Measurements from ENCODE around the gene SPEG.

The SPEG gene

DNA sequence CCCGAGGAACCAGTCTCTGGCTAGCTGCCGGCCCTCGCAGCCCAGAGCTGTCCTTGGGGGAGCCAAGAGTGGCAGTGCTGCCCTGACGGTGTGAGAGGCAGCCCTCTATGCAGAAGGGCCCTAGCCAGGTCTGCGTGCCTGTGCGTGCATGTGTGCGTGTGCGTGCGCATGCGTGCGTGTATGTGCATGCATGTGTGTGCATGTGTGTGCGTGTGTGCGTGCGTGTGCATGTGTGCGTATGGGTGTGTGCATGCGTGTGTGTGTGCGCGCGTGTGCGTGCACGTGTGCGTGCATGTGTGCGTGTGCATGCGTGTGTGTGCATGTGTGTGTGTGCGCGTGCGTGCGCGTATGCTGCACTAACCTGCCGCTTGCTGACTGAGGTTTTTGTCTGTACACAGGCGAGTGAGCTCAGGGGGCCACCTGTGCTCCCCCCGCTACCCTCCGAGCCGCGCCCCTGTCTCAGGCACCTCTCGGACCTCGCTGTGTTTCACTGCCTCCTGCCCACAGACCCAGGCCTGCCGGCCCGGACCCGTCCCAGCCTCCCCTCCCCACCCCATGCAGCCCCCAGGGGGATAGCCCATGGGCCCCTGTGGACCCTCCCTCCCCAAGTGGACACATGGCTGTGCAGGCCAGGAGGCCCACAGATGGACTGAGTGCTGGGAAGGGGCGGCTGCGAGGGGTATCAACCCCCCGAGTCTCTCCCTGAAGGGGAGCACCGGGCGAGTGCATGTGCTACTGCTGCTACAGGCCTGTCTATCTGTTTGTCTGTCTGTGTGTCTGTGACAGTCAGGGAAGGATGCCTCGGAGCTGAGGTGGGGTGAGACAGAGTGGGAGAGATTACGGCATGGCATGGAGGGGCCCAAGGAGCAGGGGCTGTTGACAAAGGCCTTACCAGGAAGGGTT lies 31.3 kb downstream of the SPEG start:
- no peak for FAIRE-seq

DNA sequence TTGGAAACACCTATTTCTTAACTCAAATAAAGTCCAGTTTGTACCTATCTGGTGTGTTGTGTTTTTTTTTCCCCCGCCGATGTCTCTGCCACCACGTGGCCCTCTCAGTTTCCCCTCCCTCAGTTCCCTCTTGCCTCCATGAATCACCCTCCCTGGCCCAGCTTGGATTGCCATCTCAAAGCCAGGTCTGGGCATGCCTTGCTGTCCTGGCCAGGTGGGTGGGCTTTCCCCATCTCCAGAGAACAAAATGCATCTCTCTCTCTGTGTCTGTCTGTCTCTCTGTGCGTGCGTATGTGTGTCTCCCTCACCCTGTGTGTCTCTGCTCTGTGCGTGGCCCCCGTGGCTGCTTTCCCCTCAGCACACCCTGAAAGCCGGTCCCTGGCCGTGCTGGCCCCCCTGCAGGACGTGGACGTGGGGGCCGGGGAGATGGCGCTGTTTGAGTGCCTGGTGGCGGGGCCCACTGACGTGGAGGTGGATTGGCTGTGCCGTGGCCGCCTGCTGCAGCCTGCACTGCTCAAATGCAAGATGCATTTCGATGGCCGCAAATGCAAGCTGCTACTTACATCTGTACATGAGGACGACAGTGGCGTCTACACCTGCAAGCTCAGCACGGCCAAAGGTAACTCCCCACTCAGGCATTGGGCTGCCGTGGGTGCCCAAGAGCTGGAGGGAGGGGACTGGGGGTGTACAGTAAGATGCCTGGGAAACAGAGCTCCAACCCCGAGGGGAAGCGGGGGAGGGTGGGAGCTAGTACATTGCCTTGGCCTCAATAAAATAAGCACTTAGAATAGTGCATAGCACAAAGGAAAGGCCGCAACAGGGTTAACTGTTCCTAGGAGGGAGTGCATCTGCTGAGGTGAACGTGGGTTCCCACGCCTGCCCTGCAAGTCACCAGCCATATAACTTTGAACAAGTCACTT lies 32.4 kb downstream of the SPEG start:
- no peak for FAIRE-seq

DNA sequence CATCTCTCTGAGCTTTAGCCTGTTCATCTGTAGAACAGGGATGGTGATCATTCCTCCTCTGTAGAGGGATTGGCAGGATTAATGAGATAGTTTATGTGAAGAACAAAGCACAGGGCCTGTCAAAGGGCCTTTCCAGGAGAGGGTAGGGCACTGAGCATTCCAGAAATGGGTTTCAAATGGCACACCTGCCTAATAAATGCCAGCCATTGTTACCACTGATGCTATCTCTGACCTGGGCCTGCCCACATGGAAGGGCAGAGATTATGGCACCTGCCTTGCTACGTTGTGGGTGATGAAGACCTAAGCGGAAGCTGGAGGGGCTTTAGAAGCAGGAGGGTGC lies 33.1 kb downstream of the SPEG start:
- FAIRE-seq: no peak

DNA sequence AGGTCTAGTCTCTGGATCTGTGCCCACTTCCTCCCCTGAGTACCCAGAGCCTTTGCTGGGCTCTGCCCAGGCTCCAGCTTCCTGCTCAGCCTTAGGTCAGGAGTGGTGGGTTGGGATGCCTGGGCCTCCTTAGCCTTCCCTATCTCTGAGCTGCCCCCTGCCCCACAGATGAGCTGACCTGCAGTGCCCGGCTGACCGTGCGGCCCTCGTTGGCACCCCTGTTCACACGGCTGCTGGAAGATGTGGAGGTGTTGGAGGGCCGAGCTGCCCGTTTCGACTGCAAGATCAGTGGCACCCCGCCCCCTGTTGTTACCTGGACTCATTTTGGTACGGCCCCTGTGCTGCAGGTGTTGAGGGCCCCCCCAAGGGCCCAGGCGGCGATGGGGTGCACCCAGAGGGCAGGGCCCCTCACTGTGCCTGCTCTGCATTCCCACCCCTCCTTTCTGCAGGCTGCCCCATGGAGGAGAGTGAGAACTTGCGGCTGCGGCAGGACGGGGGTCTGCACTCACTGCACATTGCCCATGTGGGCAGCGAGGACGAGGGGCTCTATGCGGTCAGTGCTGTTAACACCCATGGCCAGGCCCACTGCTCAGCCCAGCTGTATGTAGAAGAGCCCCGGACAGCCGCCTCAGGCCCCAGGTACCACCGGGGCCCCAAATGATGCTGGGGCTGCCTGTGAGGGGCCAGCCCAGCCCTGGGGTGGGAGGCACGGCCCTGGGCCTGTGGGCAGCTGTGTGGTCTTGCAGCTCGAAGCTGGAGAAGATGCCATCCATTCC lies 34.0 kb downstream of the SPEG start:
- no peak for FAIRE-seq

DNA sequence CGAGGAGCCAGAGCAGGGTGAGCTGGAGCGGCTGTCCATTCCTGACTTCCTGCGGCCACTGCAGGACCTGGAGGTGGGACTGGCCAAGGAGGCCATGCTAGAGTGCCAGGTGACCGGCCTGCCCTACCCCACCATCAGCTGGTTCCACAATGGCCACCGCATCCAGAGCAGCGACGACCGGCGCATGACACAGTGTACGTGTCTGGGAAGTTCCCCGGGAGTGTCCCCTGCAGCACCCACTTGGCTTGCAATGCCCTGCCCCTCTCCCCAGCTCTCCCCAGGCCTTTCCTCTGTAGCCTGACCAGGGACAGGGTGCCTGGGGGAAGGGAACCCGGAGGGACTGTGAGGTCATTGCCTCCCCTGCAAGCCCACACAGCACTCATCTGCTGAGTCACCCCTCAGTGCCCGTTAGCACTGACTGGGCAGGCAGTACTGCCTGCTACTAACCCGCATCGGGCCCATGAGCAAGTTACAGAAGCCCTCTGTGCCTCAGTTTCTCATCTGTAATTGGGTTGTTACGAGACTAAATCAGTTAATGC lies 34.6 kb downstream of the SPEG start:
- no peak for FAIRE-seq

DNA sequence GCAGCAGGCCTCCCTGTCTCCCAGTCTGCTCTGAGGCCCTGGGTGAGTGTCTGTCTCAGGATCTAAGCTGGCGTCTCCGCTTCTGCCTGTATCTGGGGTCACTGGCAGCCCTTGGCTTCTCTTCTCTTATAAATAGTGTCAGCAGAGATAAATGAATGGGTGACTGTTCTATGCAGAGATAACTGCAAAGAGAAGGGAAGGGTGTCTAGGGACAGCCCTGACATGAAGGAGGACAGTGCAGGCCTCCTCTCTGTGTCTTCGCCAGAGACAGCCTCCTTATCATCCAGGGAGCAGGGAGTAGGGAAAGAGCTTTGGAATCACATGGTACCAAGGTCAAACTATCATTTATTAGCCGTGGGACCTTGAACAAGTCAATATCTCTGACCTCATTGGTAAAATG lies 35.8 kb downstream of the SPEG start:
- no peak for FAIRE-seq

DNA sequence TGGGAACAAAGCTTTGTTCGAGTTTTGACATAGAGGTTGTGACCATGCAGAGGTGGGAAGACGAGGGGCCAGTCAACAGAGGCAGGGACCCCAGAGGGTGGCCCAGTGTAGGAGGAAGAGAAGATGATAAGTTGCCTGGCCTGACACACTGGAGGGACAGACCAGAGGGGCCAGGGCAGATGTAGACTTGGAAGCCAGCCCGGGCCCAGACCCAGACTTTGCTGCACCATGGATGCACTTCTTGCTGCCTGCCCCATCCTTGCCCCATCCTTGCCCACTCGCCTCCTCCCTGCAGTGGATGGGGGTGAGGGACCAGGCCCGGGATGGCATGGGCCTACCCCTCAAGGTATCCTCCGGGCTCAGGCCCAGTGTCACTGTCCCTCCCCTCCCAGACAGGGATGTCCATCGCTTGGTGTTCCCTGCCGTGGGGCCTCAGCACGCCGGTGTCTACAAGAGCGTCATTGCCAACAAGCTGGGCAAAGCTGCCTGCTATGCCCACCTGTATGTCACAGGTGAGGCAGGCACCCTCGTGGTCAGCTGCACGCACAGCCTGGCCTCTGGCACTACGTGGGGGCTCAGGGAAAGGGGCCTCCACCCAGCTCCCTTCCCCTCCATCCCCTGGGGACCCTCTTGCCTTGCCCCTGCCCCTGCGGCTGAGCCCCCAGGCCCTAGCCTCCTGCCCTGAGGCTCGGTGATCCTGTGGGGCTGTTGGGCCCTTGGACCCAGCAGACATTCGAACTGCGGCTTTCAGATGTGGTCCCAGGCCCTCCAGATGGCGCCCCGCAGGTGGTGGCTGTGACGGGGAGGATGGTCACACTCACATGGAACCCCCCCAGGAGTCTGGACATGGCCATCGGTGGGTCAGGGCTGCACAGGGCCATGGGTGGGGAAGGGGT lies 37.1 kb downstream of the SPEG start:
- FAIRE-seq: no peak

DNA sequence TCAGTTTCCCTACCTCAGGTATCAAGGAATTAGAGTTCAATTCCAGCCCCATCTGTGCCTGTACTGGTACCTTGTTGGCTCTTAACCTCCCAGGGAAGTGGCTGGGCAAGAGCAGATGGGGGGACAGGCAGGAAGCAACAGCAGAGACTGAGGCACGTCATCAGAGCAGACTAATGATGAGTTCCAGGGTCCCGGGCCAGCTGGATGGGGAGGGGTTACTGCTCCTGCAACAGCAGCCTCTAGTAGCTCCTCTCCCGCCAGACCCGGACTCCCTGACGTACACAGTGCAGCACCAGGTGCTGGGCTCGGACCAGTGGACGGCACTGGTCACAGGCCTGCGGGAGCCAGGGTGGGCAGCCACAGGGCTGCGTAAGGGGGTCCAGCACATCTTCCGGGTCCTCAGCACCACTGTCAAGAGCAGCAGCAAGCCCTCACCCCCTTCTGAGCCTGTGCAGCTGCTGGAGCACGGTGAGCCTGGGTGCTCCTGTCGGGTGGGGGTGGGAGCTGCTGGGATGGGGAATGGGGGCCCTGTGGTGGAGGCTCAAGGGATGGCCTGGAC lies 38.1 kb downstream of the SPEG start:
- FAIRE-seq: no peak

DNA sequence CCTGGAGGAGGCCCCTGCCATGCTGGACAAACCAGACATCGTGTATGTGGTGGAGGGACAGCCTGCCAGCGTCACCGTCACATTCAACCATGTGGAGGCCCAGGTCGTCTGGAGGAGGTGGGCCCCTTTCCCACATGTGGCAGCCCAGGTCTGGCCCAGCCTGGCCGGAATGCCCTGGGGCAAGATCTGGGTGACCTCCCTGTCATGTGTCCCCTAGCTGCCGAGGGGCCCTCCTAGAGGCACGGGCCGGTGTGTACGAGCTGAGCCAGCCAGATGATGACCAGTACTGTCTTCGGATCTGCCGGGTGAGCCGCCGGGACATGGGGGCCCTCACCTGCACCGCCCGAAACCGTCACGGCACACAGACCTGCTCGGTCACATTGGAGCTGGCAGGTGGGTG lies 38.9 kb downstream of the SPEG start:
- FAIRE-seq: no peak

DNA sequence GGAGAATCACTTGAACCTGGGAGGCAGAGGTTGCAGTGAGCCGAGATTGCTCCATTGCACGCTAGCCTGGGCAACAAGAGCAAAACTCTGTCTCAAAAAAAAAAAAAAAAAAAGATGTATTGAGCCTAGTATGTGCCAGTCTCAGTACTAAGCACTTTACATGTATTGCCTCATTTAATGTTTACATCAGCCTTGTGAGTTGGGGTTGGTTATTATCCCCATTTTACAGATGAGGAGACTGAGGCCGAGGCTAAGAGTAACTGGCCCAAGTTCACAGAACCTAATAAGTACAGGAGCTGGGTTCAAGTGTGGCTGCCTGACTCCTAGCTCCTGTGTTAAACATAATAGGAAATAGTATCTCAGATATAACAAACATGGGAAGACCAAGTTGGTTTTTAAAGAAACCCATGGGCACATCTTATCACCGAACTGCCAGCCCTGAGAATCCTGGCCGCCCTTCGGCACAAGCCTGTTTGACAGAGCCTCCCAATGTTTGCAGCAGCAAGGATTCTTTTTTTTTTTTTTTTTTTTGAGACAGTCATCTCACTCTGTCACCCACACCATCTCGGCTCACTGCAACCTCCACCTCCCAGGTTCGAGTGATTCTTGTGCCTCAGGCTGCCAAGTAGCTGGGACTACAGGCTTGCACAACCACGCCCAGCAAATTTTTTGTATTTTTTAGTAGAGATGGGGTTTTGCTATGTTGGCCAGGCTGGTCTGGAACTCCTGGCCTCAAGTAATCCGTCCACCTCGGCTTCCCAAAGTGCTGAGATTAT lies 39.8 kb downstream of the SPEG start:
- no peak for FAIRE-seq

DNA sequence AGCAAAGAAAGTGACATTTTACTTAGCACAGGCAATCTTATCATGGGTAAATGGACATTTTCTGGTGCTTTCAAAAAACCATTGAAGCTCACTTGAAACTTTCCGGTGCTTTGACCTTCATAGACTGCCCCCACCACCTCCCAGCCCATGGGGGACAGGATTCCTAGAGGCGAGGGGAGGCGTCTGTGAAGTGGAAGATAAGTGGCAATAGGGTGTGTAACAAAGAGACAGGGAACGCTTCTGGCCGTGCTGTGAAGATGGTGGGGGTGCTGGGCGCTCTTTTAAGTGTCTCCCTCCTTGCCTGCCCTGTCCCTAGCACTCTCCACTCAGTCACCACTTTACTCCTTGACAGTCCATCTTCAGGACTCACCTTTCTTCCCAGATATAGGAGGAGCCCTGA lies 40.6 kb downstream of the SPEG start:
- FAIRE-seq: no peak

DNA sequence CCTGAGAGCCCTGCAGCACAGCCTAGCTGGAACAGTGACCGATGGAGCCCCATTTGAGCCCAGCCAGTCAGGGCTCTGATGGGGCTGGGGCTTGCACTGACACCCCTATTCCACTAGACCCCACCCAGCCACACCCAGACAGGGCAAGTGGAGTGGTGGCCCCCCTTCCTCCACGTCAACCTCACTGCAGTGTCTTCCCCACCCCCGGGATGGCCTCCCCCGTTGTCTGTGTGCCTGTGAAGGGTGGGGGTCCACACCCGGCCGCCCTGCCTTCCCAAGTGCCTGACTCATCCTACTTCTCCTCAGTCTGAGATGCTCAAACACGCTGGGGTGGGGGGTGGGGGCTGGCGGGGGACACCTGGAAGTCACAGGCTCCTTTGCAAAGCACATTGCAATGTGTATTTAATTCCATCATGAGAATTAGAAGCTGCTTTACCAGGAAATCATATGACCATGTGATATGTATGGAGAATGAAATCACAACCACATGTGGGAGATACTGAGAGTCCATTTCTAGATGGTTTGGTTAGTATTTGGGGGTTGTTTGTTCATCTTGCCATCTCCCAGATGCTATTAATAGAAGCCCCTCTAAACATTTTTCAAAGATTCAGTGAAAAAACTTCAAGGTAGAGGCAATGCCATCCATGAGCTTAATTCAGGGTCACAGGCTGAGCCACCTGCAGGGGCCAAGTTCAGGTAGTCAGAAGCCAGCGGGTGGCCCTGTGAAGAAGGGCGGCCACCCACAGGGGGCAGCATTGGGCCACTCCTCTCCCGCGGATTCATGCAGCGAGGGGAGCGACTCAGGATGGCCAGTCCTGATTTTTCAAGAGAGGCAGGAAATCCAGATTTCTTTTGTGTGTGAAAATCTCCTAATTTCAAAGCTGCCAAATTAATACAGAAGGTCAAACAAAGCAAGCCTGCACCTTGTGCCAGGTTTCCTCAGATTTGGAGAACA lies 41.3 kb downstream of the SPEG start:
- no peak for FAIRE-seq

DNA sequence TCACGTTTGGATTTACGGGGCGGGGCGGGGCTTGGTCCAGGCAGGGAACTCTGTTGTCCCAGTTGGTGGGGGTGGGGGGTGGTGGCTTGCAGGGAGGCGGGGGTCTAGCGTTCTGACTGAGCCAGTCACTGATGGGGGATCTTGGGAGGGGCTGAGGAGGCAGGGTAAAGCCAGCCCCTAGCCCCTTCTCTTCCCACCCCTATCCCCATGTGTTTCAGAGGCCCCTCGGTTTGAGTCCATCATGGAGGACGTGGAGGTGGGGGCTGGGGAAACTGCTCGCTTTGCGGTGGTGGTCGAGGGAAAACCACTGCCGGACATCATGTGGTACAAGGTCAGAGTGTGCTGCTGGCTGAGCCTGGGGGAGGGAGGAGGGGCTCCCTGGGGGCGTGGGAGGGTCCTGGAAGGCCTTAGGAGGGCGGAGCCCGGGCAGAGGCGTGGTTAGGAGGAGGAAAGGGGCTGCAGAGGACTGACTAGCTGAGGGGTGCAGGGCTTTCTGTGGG lies 42.1 kb downstream of the SPEG start:
- FAIRE-seq: no peak

DNA sequence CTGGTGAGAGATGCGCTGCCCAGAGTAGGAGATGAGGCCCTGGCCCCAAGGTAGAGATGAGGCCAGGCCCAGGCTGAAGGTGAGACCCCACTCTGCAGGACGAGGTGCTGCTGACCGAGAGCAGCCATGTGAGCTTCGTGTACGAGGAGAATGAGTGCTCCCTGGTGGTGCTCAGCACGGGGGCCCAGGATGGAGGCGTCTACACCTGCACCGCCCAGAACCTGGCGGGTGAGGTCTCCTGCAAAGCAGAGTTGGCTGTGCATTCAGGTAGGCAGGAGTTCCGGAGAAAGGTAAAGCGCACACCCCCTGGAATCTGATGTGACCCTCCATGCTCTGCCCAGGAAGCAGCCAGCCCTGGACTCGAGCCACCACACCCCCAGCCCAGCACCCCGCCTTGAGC lies 42.5 kb downstream of the SPEG start:
- FAIRE-seq: no peak

DNA sequence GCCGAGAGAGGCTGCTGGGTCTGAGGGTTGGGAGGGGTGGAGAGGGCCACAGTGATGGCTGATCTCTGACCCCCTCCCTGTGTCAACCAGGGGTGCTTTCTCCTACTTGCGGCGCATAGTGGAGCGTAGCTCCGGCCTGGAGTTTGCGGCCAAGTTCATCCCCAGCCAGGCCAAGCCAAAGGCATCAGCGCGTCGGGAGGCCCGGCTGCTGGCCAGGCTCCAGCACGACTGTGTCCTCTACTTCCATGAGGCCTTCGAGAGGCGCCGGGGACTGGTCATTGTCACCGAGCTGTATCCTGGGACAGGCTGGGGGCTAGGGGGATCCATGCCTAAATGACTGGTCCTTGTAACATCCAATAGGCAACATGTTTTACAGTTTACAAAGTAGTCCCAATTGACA lies 43.2 kb downstream of the SPEG start:
- FAIRE-seq: no peak

DNA sequence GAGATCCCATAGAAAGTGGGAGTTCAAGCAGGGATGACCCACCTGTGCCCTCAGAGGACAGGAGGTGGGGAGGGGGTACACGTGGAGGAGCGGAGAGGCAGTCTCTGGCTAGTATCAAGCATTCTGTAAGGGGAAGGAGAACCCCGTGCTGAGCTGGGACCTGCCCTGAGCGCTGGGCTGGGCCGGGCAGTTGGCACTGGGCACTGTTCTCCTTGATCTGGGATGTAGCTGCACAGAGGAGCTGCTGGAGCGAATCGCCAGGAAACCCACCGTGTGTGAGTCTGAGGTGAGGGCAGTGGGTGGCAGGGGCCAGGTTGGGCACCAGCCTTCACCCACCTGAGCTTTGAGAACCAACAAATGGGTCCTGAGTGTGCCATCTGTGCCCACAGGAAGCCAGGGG lies 44.3 kb downstream of the SPEG start:
- FAIRE-seq: no peak

DNA sequence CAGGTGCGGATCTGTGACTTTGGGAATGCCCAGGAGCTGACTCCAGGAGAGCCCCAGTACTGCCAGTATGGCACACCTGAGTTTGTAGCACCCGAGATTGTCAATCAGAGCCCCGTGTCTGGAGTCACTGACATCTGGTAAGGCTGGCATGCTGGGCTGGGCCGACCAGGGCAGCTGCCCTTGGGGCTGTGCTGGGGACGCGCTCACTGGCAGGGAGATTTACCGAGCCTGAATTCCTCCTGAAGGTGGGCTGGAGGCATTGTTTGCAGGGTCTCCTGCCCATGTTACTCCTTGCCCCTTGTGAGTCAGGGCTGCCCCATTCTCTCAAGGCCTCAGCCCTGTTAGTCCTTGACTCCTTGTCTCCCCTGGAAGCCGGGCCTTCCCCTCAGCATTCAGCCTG lies 45.4 kb downstream of the SPEG start:
- no peak for FAIRE-seq

DNA sequence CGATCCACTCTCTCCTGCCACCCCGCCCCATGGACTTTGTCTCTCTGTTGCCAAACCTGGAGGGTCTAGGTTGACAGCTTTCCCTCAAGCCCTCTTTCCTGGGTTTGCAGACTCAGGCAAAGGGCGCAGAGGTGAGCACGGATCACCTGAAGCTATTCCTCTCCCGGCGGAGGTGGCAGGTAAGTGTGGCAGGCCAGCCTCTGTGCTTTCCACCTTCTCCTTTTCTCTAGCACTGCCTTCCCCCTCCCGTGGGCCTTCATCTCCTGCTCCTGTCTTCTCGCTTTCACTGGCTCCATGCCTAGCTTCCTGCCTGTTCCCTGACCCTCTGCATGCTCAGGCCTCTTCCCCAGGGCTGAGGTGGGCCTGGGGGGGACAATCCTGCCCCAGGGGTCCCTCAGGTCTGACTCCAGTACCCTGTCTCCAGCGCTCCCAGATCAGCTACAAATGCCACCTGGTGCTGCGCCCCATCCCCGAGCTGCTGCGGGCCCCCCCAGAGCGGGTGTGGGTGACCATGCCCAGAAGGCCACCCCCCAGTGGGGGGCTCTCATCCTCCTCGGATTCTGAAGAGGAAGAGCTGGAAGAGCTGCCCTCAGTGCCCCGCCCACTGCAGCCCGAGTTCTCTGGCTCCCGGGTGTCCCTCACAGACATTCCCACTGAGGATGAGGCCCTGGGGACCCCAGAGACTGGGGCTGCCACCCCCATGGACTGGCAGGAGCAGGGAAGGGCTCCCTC lies 48.2 kb downstream of the SPEG start:
- FAIRE-seq: no peak

Measured in colon (tissue), 2 donors.